Progenitor cell of endocrine pancreas (in vitro differentiated cells): Measurements from ENCODE around the gene PIGBOS1. TPM values are rescaled to one million over a fixed set of nuclear protein-coding genes. Genes with fewer than 3 reads are reported as not detected.

ENCODE experiments used
- DNase-seq: peaks from one replicate; pipeline ENCODE4 v3.0.0; 2021; ENCODE audit warnings: low spot score; ENCODE audit not compliant: unreplicated experiment
- H3K27ac Mint-ChIP-seq: 2 replicates; pipeline ENCODE4 v1.8.0; 2021; ENCODE audit warnings: mild to moderate bottlenecking, moderate library complexity, mixed read lengths
- H3K27me3 Mint-ChIP-seq: 2 replicates; pipeline ENCODE4 v1.8.0; 2021; ENCODE audit warnings: mixed read lengths
- H3K36me3 Mint-ChIP-seq: 2 replicates; pipeline ENCODE4 v1.8.0; 2022; ENCODE audit warnings: mixed read lengths; ENCODE audit not compliant: insufficient read depth
- H3K4me1 Mint-ChIP-seq: 2 replicates; pipeline ENCODE4 v1.8.0; 2021; ENCODE audit warnings: low read depth, mixed read lengths
- H3K4me3 Mint-ChIP-seq: 2 replicates; pipeline ENCODE4 v1.8.0; 2021; ENCODE audit warnings: low read depth, mild to moderate bottlenecking, moderate library complexity, mixed read lengths
- H3K9me3 Mint-ChIP-seq: 2 replicates; pipeline ENCODE4 v1.8.0; 2021; ENCODE audit warnings: low read depth, mixed read lengths
- long read RNA-seq: library from polyadenylated mRNA; unstranded; transcript quantifications from one replicate; pipeline ENCODE4 v2.0.0, GENCODE V29; 2020
- total RNA-seq: library from RNA; stranded (reverse); gene quantifications from 2 replicates; pipeline ENCODE4 v1.2.1, GENCODE V29; 2021
- TF ChIP-seq, protein P1 (sequence below): fragments of 200-600 bp; sonication (generic); IDR thresholded peaks from one replicate; pipeline ENCODE4 v1.5.0; 2021; ENCODE audit warnings: antibody characterized with exemption, mild to moderate bottlenecking; ENCODE audit not compliant: unreplicated experiment

Gene PIGBOS1, protein sequence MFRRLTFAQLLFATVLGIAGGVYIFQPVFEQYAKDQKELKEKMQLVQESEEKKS
- total RNA-seq: 13.5 and 13.6 TPM in 2 replicates
- long read RNA-seq, partial matches to known transcripts: 0 of 5 reads
- long read RNA-seq, other reads (novel, unspliced or antisense): 0 of 5 reads

DNA sequence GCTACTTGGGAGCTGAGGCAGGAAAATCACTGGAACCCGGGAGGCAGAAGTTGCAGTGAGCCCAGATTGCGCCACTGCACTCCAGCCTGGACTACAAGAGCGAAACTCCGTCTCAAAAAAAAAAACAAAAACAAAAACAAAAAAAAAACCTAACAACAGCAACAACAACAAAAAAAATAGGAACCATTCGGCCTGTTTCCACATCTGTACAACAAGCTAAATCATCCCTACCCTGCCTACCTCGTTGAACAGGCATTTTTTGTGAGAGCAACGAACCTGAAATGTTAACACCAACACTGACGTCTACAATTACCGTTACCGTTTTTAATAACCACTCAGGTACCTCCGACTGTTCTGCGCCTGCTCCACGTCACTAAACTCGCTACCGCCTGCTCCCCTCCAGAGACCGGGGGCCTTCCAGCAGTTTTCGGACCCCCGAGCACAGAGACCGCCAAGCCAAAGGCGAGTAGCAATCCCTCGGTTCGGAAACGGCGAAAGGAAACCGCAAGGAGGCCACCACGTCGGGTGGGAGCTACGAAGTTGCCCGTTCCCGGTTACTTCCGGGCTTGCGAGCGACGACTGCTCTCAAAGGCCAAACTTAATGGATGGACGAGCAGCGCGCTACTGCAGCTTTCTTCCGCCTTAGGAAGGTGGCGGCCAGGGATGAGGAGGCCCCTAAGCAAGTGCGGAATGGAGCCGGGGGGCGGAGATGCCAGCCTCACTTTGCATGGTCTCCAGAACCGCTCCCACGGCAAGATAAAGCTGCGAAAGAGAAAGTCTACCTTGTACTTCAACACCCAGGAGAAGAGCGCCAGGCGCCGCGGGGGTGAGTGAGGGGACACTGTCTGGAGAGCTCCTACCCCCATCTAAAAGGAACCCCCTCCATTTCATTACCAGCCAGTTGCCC, at the start of gene PIGBOS1, which contains the start of gene PIGB:
PIGBOS1 (minus strand) TSS at position 536 of the 907 bp plus-strand sequence. CDS start 1,331 bp downstream, outside the sequence.
PIGB (plus strand) TSS at position 635 of the 907 bp plus-strand sequence; CDS start at position 664, 29 bp downstream.
- Mint-ChIP-seq H3K27me3 (no peaks in the 10 kb centered on the region), H3K4me1 (peaks cover 3% of the 10 kb centered on the region), H3K9me3 (no peaks in the 10 kb centered on the region), H3K4me3 (peak within 1 kb of the TSS; percentile 96), H3K36me3 (peaks cover 6% of the 10 kb centered on the region), H3K27ac (peak within 1 kb of the TSS; percentile 98)
- DNase-seq: peak; percentile 53
- TF ChIP-seq, protein P1, sequence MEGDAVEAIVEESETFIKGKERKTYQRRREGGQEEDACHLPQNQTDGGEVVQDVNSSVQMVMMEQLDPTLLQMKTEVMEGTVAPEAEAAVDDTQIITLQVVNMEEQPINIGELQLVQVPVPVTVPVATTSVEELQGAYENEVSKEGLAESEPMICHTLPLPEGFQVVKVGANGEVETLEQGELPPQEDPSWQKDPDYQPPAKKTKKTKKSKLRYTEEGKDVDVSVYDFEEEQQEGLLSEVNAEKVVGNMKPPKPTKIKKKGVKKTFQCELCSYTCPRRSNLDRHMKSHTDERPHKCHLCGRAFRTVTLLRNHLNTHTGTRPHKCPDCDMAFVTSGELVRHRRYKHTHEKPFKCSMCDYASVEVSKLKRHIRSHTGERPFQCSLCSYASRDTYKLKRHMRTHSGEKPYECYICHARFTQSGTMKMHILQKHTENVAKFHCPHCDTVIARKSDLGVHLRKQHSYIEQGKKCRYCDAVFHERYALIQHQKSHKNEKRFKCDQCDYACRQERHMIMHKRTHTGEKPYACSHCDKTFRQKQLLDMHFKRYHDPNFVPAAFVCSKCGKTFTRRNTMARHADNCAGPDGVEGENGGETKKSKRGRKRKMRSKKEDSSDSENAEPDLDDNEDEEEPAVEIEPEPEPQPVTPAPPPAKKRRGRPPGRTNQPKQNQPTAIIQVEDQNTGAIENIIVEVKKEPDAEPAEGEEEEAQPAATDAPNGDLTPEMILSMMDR: peak; percentile 19

DNA sequence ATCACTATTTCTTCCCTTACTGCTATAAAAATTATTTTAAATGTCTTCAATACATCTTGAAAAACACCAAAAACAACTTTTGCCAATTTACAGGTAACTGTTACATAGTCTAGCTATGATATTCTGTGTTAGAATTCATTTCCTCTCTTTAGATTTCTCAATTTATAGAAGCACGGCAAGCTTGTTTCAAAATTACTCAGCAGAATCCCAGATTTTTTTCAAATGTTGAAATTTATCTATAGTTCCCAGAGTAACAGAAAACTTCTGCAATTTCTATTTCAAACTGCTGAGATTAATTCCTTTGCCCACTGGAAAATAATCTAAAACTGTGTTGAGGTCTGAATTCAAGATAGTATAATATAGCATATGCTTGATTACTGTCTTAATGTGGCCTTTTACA, 48.1 kb upstream of the PIGBOS1 start:
- H3K9me3 Mint-ChIP-seq: no peaks in the 10 kb centered on the region
- no peak overlapping the region for H3K4me3 Mint-ChIP-seq
- DNase-seq: no peak
- TF ChIP-seq, protein P1: no peak
- H3K27me3 Mint-ChIP-seq: no peaks in the 10 kb centered on the region
- peaks cover 14% of the 10 kb centered on the region for H3K36me3 Mint-ChIP-seq
- peaks cover 1% of the 10 kb centered on the region for H3K4me1 Mint-ChIP-seq
- H3K27ac Mint-ChIP-seq: no peak overlapping the region

DNA sequence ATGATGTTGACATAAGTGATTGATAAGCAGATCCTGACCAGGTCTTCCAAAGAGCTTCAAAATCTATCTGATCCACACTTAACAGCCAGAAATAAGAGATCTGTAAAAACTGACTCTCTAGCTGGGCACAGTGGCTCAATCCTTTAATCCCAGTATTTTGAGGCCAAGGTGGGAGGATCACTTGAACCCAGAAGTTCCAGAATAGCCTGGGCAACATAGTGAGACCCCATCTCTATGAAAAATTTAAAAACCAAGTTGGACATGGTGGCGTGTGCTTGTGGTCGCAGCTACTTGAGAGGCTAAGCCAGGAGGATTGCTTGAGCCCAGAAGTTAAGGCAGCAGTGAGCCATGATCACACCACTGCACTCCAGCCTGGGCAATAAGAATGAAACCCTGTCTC, 43.7 kb upstream of the PIGBOS1 start:
- TF ChIP-seq, protein P1: no peak
- peaks cover 3% of the 10 kb centered on the region for H3K4me1 Mint-ChIP-seq
- no peaks in the 10 kb centered on the region for H3K27me3 Mint-ChIP-seq
- no peak for DNase-seq
- no peaks in the 10 kb centered on the region for H3K9me3 Mint-ChIP-seq
- H3K36me3 Mint-ChIP-seq: peaks cover 2% of the 10 kb centered on the region
- H3K27ac Mint-ChIP-seq: no peak overlapping the region
- H3K4me3 Mint-ChIP-seq: no peak overlapping the region

DNA sequence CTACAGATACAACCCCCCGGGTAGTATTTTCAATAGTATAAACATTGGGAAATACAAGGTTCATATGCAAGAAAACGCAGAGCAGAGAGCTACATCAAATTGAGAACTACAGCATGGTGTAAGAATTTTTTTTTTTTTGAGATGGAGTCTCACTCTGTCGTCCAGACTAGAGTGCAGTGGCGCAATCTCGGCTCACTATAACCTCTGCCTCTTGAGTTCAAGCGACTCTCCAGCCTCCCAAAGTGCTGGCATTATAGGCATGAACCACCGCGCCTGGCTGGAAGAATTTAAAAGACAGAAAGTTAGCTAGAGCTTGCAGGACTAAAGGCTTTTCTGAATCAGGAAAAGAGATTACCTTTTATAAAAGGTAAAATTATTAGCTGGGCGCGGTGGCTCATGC, 42.1 kb upstream of the PIGBOS1 start:
- TF ChIP-seq, protein P1: no peak
- Mint-ChIP-seq H3K27ac (no peak overlapping the region), H3K4me1 (peaks cover 3% of the 10 kb centered on the region), H3K9me3 (no peaks in the 10 kb centered on the region), H3K4me3 (no peak overlapping the region), H3K27me3 (no peaks in the 10 kb centered on the region), H3K36me3 (peaks cover 10% of the 10 kb centered on the region)
- no peak for DNase-seq

DNA sequence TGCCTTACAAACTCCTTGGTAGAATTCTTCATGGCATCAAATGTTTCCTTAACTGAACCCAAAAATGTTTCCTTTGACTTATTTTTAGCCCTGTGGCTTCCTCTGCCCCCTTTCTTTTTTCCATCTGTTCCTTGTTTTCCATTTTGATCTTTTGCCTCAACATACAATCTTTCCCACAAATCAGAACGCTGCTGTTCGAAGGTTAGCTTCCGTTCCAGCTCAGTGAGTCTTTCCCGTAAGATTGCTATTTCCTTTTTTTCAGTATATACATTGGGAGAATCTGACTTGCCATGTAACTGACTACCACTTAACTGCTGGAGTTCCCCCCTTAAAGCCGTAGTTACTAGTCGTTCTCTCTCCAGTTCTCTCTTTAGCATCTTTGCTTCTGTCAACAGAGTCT, 41.3 kb upstream of the PIGBOS1 start:
- H3K27ac Mint-ChIP-seq: no peak overlapping the region
- H3K9me3 Mint-ChIP-seq: no peaks in the 10 kb centered on the region
- peaks cover 11% of the 10 kb centered on the region for H3K36me3 Mint-ChIP-seq
- TF ChIP-seq, protein P1: no peak
- DNase-seq: no peak
- peaks cover 3% of the 10 kb centered on the region for H3K4me1 Mint-ChIP-seq
- H3K27me3 Mint-ChIP-seq: no peaks in the 10 kb centered on the region
- H3K4me3 Mint-ChIP-seq: no peak overlapping the region
